Measurements from ENCODE around the gene ABCA9. TPM values are rescaled to one million over a fixed set of nuclear protein-coding genes. Genes with fewer than 3 reads are reported as not detected.
"Not testable (repeated sequence)": the region's sequence is repeated elsewhere in the genome, so short reads cannot be mapped to it uniquely, and the experiment has no call there.

ABCA9 gene
- total and polyA plus RNA-seq, 8 donors = 2.4 to 11.0 (median 7.6) TPM

GRCh38 chr17:69070378-69071232, 9.9 kb upstream of the ABCA9 start:
- DNase-seq; ATAC-seq; intact Hi-C loops (cut with DNase I); H3K9me3 ChIP-seq; H3K4me1 ChIP-seq; H3K4me3 ChIP-seq; H3K27ac ChIP-seq; H3K36me3 ChIP-seq; H3K27me3 ChIP-seq: not testable (repeated sequence)

DNA sequence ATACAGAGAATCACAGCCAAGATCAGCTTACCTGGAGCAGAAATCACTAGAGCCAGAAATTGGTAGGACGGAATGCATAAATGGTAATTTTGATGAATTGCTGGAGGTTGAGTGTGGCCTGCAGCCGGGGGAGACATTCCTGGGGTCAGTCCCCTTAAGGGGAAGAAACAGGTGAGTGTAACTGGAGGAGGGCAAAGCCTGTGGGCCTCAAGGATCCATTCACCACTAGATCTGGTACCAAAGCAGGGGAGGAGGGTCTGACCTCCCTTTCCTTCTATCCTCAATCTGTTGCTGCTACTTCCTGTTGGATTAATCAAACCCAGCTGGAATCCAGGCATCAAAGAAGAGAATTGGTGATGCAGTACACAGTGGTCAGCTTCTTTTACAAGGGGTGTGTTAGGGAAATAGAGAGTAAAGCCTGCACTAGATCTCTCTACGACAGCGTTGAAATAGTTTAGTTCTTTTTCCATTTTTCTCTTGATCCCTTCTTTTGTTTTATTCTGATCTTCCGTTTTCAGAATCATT, 8.6 kb upstream of the ABCA9 start:
- Histone ChIP-seq H3K27ac (no peak overlapping the region), H3K36me3 (no peaks in the 10 kb centered on the region), H3K4me3 (no peak overlapping the region), H3K27me3 (no peaks in the 10 kb centered on the region), H3K4me1 (peaks cover 0 to under 1% of the 10 kb centered on the region in 2 donors), H3K9me3 (no peaks in the 10 kb centered on the region)
- intact Hi-C loops (cut with DNase I) = no loop called here
- ATAC-seq (no peak), DNase-seq (no peak)
- TF ChIP-seq, protein P1, sequence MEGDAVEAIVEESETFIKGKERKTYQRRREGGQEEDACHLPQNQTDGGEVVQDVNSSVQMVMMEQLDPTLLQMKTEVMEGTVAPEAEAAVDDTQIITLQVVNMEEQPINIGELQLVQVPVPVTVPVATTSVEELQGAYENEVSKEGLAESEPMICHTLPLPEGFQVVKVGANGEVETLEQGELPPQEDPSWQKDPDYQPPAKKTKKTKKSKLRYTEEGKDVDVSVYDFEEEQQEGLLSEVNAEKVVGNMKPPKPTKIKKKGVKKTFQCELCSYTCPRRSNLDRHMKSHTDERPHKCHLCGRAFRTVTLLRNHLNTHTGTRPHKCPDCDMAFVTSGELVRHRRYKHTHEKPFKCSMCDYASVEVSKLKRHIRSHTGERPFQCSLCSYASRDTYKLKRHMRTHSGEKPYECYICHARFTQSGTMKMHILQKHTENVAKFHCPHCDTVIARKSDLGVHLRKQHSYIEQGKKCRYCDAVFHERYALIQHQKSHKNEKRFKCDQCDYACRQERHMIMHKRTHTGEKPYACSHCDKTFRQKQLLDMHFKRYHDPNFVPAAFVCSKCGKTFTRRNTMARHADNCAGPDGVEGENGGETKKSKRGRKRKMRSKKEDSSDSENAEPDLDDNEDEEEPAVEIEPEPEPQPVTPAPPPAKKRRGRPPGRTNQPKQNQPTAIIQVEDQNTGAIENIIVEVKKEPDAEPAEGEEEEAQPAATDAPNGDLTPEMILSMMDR (IDR thresholded peaks at IDR 0.05) = no peak

GRCh38 chr17:69067274-69068047, 6.7 kb upstream of the ABCA9 start:
- ATAC-seq (no peak), DNase-seq (no peak)
- Histone ChIP-seq H3K27me3 (no peaks in the 10 kb centered on the region), H3K27ac (no peak overlapping the region), H3K36me3 (no peaks in the 10 kb centered on the region), H3K4me3 (no peak overlapping the region), H3K4me1 (peaks cover 0 to 11% of the 10 kb centered on the region in 2 donors), H3K9me3 (no peaks in the 10 kb centered on the region)
- intact Hi-C loops (cut with DNase I) = no loop called here
- TF ChIP-seq, protein P1 (IDR thresholded peaks at IDR 0.05) = no peak

GRCh38 chr17:69066482-69066881, 5.8 kb upstream of the ABCA9 start:
- intact Hi-C loops (cut with DNase I) = no loop called here
- Histone ChIP-seq H3K27ac (no peak overlapping the region), H3K4me3 (no peak overlapping the region), H3K9me3 (no peaks in the 10 kb centered on the region), H3K36me3 (no peaks in the 10 kb centered on the region), H3K4me1 (peaks cover 0 to 11% of the 10 kb centered on the region in 2 donors), H3K27me3 (no peaks in the 10 kb centered on the region)
- DNase-seq = no peak
- TF ChIP-seq, protein P1 (IDR thresholded peaks at IDR 0.05) = no peak
- ATAC-seq = no peak

GRCh38 chr17:69065113-69065512, 4.4 kb upstream of the ABCA9 start:
- ATAC-seq = no peak
- DNase-seq = no peak
- no peaks in the 10 kb centered on the region for H3K27me3 ChIP-seq
- no peaks in the 10 kb centered on the region for H3K36me3 ChIP-seq
- peaks cover 0 to 11% of the 10 kb centered on the region in 2 donors for H3K4me1 ChIP-seq
- no peaks in the 10 kb centered on the region for H3K9me3 ChIP-seq
- intact Hi-C loops (cut with DNase I) = no loop called here
- H3K27ac ChIP-seq = no peak overlapping the region
- TF ChIP-seq, protein P1 (IDR thresholded peaks at IDR 0.05) = no peak
- no peak overlapping the region for H3K4me3 ChIP-seq
